HG02588 (cell line): ENCODE results near the gene IFT88.

ENCODE experiments used
- ATAC-seq: cut with Tn5 transposase; IDR thresholded peaks from one replicate; pipeline ENCODE4 v1.9.1; 2021; ENCODE audit warnings: mild to moderate bottlenecking, moderate library complexity; ENCODE audit not compliant: unreplicated experiment

IFT88 gene

DNA sequence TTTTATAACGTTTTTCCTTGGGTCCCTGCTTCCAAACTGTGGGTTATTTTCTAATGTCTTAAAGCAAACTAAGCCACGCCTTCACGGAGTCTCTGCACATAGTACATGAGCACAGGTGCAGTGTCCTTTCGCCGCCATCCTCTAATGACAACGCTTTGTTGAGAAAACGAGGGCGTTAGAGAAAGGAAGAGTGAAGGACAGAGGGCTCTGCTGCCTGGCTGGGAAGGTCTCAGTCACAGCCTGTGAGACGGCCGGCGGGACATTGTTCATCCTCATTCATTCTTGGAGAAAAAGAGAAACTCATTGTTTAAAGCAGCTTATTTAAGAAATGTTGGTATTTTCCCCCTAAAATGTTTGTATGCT, 146.0 kb downstream of the IFT88 start:
- no peak for ATAC-seq

- no peak for ATAC-seq
Observed at GRCh38 chr13:20713751-20714150, 146.8 kb downstream of the IFT88 start.

- no peak for ATAC-seq
Observed at GRCh38 chr13:20714161-20714560, 147.2 kb downstream of the IFT88 start.

- no peak for ATAC-seq
Observed at GRCh38 chr13:20714563-20715329, 147.8 kb downstream of the IFT88 start.

- ATAC-seq, result no peak
Observed at GRCh38 chr13:20715330-20715712, 148.4 kb downstream of the IFT88 start.

GRCh38 chr13:20716951-20717350, 150.0 kb downstream of the IFT88 start:
- no peak for ATAC-seq

DNA sequence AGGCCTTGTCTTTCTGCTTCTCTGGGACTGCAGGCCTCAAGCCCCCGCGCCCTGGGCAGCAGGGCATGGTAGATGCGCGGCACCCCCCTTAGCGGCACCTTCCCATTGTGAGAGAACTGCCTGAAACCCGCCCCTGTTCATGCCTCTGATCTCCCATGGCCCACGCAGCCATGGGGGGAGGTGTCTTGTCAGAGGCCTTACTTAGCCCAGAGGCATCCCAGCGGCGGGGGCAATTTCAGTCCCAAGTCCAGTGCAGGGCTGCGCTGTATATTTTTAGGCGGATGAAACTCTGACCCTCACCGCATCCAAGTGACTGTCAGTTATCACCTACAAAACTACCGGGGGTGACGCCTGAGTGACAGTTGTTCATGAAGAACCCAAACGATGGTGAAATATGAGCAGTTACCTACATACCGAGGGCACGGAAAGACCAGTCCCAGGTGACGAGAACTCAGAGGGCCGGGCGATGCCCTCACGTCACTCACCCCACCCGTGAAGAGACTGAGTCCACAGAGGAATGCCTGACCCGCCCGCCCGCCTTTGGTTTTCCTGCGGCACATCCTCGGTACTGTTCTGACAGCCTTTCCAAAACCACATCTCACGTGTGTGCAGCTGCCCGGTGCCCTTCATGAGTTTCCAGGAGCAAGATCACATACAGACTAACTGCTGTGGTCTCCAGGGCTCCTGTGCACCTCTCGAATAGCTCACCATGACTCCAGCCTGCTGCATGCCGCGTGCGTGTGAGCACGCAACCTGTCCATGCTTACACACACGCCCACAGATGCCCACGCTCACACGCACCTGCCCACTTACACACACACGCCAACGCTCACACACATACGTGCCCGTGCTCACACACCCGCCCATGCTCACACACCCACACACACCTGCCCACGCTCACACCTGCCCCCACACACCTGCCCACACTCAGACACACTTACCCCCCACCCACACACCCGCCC, 150.9 kb downstream of the IFT88 start:
- ATAC-seq, result no peak

DNA sequence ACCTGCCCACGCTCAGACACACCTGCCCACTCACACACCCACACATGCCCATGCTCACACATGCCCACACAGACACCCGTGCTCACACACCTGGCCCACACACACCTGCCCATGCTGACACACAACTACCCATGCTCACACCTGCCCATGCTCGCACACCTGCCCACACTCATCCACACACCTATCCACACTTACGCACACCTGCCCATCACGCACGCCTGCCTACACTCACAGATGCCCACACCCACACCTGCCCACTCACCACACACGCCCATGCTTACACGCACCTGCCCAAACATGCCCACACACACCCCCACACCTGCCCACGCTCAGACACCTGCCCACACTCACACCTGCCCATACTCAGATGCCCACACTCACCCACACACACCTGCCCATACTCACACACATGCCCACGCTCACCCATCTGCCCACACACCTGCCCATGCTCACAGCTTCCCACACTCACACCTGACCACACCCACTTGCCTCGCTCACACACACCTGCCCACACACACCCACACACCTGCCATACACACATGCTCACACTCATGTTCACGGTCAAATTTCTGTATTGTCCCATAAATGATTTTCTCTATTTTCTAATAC, 152.1 kb downstream of the IFT88 start:
- ATAC-seq, result no peak

- no peak for ATAC-seq
Observed at GRCh38 chr13:20719783-20720182, 152.8 kb downstream of the IFT88 start.

DNA sequence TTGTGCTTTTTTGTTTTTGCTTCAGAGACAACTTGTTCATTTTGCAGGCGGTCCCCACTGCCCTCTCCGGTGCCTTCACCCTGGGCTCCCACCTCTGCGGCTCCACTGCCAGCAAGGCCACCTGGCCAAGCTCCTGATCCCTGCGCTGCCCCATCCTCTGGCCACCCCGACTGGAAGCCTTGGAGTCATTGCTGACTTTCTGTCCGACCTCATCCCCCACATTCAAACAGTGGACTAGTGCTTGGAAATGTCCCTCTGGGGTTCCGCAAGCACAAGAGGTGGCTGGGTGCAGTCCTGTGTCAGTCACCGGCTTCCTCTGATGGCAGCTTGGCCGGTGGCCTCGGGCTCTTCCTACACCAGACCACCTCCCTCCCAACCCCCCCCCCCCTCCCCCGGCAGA, 153.5 kb downstream of the IFT88 start:
- no peak for ATAC-seq

GRCh38 chr13:20721058-20721453, 154.1 kb downstream of the IFT88 start:
- ATAC-seq, result no peak

DNA sequence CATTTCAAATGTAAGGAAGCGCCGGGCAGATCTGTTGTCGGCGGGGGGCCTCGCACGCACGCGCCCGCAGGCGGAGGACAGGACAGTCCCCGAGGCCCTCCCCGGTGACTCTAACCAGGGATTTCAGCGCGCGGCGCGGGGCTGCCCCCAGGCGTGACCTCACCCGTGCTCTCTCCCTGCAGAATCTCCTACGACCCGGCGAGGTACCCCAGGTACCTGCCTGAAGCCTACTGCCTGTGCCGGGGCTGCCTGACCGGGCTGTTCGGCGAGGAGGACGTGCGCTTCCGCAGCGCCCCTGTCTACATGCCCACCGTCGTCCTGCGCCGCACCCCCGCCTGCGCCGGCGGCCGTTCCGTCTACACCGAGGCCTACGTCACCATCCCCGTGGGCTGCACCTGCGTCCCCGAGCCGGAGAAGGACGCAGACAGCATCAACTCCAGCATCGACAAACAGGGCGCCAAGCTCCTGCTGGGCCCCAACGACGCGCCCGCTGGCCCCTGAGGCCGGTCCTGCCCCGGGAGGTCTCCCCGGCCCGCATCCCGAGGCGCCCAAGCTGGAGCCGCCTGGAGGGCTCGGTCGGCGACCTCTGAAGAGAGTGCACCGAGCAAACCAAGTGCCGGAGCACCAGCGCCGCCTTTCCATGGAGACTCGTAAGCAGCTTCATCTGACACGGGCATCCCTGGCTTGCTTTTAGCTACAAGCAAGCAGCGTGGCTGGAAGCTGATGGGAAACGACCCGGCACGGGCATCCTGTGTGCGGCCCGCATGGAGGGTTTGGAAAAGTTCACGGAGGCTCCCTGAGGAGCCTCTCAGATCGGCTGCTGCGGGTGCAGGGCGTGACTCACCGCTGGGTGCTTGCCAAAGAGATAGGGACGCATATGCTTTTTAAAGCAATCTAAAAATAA, 154.7 kb downstream of the IFT88 start:
- no peak for ATAC-seq

DNA sequence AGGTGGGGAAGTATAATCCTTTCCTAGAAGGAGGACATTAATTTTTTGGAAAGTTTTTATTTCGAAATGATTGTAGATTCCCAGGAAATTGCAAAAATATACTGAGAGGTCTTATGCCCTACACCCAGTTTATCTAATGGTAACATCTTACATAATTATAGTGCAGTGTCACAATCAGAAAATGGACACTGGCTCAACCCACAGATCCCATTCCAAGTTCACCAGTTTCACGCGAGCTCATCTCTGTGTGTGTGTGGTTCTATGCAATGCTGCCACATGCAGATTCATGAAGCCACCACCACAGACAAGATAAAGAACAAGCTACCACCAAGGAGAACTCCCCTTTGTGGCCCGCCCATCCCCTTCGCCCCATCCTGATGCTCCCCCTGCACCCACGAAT, 160.9 kb downstream of the IFT88 start:
- no peak for ATAC-seq

DNA sequence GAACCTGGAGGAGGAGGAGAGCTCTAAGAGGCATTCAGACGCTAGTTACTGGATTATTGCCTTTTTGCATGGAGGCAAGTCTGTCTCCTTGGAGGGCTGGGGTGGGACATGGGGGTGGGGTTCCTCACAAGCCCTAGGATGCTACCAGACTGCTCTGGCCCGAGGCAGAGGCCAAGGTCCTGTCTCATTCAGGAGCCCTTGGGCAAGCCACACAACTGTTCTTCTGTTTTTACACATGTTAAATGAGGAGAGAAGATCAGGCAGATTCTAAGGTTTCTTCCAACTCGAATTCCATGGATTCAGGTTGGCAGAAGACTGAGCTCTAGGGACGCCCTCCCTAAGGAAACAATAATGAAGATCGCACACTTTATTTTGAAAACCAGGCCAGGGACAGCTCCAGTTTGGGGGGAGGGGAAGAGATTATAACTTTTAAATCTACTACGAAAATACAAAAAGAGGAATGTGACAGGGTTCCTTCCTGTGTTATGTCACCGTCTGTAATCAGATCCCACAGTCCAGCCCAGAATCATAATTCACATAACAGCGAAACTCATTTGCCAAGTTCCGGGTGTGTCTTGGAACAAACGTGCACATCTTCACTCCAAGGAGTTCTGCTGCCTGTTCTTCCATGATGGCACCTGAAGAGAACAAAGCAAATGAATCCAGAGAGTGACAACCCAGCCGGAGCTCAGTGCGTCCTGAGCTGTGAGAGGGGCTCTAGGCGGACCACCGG, 161.8 kb downstream of the IFT88 start:
- ATAC-seq, result no peak

DNA sequence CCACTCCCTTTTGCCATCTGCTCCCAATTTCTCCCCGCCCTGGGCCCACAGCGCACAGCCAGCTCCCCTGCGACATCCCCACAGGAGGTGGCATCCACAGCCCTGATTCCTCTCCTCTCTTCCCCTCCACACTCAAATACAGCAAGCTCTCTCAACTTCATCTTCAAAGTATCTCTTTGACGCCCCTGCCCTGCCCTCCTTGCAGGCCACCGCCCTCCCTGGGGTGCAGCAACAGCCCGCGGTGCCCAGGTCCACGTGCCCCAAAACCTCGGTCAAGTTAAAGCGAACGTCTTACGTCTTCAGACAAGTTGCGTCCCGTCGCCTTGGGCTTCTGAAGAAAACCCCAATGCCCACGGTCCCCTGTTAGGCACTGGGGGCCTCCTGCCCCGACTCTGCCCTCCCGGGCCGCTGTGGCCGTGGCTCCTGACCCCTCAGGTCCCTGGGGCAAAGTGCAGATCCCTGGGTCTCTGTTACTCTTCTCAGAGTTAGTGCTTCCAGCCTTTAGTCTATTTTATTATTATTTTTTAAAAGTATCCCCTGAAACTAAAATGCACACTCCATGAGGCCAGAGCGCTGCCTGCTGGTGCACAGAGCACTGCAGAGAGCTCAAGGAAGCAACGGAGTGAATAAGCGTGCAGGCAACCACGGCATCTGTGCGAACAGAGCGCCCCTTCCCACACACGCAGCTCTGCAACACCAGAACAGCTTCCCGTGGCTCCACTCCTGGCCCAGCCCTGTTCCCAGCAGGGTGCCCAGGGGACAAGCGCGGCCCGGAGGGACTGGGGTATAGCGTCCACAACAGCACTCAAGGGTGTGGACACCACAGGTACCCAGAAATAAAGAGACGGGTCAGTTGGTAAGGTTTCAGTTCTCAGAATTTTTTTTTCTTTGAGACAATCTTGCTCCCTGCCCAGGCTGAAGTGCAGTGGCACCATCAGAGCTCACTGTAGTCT, 163.0 kb downstream of the IFT88 start:
- no peak for ATAC-seq

DNA sequence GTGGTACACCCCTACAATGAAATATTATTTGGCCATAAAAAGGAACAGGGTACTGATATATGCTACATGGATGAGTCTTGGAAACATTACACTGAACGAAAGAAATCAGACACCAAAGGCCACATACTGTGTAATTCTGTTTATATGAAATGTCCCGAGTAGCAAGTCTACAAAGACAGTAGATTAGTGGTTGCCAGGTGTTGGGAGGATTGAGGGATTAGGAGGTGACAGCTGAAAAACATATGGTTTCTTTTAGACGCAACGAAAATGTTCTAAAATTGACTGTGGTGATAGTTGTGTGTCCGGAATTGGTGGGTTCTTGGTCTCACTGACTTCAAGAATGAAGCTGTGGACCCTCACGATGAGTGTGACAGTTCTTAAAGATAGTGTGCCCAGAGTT, 171.7 kb downstream of the IFT88 start:
- no peak for ATAC-seq

- no peak for ATAC-seq
Observed at GRCh38 chr13:20740021-20740420, 173.1 kb downstream of the IFT88 start.
